Right renal pelvis (tissue), 4 donors: ENCODE data around the gene P2RX3. TPM values are rescaled to one million over a fixed set of nuclear protein-coding genes. Genes with fewer than 3 reads are reported as not detected.
"Not testable (repeated sequence)": the region's sequence is repeated elsewhere in the genome, so short reads cannot be mapped to it uniquely, and the experiment has no call there.

Source experiments
- DNase-seq, 4 donors: peaks; one replicate each; pipeline ENCODE4 v3.0.0-alpha.2; 2013; ENCODE audit warnings: low read depth in 4 of 4, low spot score in 3 of 4, missing footprints in 1 of 4
- polyA plus RNA-seq, 4 donors: library from polyadenylated mRNA; unstranded; fragments of 120-200 nt; gene quantifications; one replicate each; pipeline ENCODE4 v1.2.1, GENCODE V29; 2013; ENCODE audit not compliant: insufficient read length in 4 of 4

The P2RX3 gene
- polyA plus RNA-seq, 4 donors = 0.42 to 1.5 (median 0.64) TPM

DNA sequence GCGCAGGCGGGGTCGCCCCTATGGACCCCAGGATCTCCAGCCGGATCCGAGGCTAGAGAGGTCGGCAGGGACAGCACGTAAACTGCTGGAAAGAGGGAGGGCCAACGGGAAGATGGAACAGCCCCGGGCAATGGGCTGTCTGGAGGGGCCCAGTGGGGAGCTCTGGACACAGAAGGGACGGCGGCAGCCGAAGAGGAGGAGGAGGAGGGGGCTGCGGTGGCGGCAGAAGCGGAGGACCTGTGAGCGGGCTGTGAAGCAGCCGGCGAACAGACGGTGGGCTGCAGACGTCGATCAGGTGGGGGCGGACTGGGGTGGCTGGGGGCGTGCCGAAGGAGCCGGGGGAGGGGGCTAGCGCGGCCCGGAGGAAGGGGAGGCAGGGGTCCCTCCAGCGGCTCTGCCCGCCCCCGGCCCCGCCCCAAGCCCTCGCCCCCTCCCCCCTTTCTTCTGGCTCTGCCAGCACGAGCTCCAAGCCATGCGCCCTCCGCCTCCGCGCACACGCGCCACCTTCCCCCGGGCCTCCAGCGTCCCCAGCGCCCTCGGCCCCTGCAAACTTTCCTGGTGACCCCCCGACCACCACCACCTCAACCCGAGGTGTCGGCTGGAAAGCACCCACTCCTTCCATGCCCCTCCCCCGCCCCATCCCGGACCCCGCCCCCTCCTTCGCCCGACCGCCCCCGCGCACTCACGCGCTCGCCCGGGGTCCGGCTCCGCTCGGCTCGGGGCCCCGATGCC, 13.8 kb upstream of the P2RX3 start:
- no peak for DNase-seq

DNA sequence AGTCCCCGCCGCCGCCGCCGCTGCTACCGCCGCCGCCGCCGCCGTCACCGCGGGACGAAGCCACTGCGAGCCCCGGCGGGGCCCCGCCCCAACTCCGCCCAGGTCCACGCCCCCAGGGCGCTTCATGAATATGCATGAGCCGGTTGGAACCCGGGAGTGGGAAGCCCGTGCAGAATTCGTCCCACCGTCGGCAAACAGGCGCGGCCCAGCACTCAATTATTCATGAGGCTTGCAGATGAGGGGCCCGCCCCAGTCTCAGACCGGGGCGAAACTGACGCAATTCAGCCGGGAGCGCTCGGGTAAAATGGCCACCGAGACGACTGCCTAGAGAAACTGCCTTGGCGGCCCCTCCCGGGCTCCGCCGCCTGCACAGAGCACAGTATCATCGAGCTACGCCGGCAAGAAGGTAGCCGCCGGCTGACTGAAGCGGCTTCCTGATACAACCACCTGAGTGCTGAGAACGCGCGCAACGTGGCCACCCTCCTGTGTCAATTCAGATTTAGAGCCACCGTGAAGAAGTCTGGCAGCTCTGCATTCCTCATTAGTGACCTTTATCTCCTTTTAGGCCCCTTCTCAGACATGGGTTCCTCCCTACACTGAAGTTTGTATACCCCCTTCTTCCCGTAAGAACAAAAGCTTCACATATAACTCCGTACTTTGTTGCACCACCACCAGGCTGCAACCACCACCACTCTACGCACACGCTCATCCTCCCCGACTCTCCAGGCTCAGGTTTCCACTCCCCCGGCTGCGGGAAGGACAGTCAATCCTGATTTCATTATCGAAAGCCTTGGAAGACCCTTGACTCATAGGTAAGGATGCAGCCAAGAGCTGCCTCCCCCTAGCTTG, 13.0 kb upstream of the P2RX3 start, which contains the start of gene TNKS1BP1:
TNKS1BP1 (minus strand) TSS at position 67 of the 849 bp plus-strand sequence. CDS start 3,067 bp downstream, outside the sequence.
- DNase-seq = peak in 3 of 4 donors; percentile 90 to 93 (median 91)

DNA sequence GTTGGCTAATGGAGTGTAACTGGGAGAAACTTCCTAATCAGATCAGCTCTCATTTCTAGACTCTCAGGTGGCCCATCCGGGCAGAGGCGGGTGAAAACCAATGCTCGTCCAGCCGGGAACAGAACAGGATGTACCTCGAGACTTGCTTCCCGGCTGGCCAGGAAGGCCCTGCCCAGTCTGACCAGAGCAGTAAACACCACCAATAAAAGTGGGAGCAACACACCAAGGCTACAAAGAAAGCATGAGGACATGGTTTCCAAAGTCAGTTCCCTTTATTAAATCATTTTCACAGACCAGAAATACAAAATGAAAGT, 12.5 kb upstream of the P2RX3 start:
- DNase-seq = no peak

DNA sequence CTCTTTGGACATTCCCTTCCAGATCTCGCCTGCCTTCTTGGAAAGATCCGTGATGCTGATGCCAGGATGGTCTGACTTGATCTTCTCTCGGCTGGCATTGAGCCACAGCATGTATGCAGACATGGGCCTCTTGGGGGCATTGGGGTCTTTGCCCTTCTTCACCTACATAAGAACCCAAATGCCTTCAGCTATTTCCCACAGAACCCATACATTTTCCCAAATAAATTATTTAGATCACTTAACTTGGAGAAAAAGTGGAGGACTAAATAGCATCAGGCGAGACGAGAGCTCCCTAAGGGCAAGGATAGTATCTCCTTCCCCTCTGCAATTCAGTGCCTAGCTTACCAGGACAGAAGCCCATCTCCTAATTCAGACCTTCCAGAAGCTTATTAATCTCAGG, 10.4 kb upstream of the P2RX3 start:
- no peak for DNase-seq

DNA sequence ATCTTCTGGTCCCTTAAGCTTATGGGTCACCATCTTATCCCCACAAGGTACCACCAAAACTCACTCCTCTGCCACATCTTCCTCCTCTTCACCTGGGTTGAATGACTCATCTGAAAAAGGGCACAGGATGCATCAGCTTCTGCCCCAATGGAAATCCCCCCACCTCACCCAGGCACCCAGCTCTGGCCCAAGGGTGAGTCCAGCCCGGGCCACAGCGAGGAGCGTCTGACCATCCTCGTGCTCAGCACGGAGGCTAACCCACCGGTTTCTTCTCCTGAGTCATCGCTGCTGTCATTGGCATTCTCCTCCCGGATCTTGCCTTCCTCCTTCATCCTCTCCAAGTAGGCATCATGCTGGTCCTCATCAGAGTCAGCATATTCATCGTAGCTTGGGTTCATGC, 8.1 kb upstream of the P2RX3 start:
- DNase-seq = no peak

DNA sequence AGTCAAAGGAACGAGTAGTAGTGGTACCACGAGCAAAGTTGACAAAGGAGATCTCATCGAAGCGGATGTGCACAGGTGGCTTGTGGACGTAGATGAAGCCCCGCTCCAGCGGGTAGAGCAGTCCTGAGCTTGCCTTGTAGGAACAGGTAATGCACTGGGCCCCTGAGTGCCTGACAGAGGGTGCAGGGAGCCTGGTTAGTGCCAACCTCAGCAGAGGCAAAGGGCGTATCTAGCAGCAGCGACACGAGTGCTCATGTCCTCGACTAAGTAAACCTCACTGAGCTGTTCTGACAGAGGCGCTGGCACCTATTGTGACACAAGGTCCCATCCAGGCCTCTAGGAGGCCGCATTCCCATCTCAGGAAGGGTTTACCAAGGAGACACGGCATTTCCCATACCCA, 6.4 kb upstream of the P2RX3 start:
- no peak for DNase-seq

DNA sequence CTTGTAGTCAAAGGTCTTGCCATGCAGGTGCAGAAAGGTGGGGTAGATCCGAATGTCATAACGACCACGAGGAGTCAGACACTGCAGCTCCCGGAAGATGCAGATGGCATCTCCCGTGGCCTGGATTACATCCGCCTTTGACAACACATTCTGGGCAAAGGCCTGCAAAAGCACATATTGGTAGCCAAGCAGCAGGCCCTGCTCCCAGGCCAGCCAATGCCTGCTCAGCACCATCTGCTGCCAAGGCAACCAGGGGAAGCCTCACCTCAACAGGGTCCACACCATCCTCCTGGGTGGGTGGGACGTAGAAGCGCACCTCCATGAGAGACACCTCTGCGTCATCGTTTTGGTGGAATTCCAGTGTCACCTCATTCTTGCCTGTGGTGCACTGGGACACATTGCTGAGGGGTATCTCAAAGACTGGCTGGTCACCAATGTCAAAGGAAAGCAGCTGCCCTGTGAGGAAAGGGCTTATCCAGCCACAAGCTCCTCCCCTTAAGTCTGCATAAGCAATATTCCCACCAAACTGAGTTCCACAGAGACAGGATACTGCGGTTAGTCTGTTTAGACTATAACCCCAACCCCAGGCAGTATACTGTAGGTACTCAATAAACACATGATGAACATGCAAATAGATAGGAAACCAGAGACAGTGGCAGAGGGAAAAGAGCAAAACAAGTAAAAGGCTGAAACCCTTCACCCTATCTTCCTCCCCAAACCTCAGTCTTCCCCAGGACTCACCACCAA, 5.3 kb upstream of the P2RX3 start:
- no peak for DNase-seq

DNA sequence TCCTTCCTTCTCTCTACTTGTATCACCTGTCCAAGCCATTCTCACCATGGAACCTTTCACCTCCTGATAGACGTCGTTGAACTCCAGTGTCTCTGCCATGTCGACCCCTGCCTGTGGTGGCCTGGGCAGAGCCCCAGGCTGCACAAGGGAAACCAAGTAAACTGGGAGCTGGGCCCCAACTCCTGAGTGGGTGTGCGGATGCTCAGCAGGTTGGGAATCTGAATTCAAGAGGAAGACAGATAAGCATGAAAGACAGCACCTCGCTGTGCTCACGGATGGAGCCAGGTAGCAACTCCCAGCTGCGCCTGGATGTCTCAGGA, 3.2 kb upstream of the P2RX3 start:
- DNase-seq = no peak

DNA sequence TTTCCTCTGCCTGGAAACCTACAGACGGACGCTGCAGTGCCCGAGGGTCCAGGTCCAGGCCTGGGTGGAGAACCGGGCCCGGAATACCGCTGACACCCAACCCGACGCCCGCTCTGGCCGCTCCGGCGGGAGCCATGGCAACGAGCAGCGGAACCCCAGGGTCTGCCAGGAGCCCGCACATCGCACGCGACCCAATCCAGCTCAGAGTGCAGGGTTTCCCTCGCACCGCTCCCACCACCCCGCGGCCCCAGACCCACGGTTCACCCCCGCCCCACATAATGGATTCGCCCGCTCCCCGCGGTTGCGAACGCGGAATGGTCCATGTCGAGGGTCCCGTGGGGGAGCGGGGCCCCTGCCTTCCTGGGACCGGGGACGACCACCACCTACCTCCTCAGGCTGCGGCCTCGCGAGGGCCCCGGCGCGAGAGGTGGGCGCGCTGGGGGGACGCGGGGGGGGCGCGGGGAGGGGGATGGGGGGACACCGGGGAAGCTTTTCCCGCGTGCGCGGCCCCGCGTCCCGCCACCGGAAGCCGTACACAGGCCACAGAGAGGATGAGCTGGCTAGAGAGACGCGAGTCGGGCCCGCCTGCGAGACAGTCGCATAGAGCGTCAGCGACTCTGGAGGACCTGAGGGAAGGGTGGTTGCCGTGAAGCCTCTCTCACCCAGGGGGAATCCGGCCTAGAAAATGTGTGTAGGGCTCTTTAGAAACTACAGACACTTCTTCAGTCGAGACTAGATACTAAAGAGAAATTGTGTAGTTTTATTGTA, 2.6 kb upstream of the P2RX3 start, which contains the start of gene SSRP1:
SSRP1 (minus strand) TSS at position 550 of the 768 bp plus-strand sequence. CDS start 771 bp downstream, outside the sequence.
- peak in 1 of 4 donors; percentile 73 for DNase-seq

DNA sequence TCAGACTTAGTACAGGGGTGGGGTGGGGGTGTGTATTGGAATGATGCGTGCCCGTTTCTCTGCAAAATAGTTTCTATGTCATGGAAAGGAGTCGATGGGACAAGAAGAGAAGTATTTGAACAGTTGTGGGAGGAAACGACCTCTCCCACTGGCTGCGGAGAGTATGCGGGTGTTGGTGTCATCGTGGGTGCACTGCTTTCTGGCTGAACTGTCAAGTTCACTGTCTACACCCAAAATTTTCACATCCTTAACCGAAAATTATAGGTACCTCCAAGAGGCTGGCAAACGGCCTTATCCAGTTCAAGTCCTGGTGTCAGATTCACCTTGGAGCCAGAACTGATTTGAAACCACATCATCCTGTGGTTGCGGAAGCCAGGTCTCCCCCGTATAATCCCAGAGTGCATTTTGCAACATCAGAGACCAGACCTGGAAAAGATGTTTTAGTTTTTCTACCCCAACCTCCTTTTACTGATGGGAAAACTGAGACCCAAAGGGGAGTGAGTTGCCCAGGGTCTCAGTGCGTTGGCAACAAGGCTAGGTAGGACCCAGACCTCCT, 2.0 kb upstream of the P2RX3 start:
- no peak for DNase-seq

DNA sequence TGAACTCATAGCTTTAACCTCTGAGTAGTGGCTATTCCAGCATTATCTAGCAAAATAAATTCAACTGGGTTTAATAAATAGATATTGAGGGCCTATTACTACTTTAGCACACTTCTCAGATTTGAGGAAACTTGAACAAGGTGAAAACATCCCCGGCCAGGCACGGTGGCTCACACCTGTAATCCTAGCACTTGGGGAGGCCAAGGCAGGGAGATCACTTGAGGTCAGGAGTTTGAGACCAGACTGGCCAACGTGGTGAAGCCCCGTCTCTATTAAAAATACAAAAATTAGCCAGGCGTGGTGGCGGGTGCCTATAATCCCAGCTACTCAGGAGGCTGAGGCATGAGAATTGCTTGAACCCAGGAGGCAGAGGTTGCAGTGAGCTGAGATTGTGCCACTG, 1.3 kb upstream of the P2RX3 start:
- DNase-seq = not testable (repeated sequence)

DNA sequence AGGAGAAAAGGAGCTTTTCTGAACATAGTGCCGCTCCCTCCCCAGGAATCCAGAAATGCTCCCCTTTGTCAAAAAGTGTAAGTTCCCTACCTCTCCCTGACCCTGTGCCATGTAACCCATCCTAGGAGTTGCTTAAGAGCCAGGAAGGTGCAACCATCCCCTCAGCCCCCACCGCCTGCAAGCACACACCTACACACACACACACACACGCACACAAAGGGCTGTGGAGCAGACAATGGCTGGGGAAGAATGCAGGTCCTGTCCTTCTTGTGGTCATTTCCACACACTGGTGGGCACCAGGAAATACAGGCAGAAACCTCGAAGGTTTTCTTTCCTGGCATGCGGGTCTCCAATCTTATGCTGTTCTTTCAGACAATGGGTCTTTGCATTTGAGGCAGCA, 1.2 kb downstream of the P2RX3 start:
- DNase-seq = no peak

DNA sequence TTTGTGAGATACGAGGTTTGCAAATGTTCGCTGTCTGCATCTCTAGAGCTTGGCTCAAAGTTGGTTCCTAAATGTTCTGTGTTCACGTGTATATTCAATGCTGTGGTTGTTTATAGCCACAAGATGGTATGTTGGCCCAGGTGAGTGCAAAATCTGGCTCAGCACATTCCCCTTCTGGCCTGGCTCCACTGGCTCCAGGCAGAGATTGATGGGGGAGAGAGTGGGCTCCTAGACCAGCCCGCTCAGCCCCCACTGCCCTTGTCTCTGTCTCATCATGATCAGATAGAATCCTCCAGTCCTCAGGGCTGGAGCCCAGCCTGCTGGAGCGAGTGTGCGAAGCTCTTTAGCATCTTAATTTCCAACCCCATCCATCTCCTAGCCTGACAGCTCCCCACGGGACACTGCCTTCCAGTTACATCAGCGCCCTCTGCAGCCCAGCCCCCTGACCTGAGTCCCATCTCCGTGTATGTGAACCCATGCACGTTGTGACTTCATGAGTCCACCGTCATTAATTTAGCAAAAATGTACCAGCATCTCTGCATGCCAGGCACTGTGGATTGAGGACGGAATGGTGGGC, 2.0 kb downstream of the P2RX3 start:
- peak in 2 of 4 donors; percentile 58 to 60 for DNase-seq

DNA sequence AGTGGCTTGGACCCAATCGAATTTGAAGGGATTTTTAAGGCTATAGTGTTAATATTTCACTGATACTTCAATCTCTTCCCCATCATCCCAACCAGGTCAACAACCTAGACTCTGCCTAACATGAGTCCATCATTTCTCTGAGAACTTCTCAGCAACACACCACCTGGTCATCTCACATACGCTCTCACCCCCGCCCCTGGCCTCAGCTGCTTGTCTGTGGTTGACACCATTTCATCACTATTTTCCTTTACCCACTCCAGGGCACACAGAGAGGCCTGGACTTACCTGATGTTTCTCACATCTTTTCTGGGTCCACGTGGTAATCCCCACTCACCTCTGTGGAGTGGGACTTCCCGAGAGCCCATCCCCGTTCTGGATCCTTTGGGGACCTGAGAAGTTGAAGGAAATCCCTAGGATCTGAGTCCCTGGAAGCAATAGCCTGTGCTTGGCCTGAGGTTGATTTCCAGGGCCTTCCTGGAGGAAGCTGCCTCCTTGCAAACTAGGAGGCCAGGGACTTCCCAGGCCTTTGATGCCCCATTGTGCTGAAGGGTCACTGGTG, 3.2 kb downstream of the P2RX3 start:
- no peak for DNase-seq

DNA sequence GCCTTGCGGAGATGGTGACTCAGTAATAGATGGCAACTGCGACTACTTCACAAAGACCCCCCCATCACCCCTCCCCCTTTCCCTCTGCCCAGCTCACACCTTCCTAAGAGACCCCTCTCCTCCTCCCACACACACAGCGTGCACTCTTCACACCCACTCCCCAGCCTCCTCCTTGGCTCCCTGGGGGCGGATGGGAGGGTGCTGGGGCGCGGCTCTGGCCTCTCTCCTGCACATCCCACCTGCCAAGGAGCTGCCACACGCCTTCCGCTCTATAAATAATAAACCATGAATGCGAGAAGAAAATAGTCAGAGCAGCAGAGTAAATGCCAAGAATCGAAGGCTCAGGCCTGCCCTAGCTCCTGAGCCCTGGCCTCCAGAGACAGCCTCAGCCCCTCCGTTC, 4.5 kb downstream of the P2RX3 start:
- no peak for DNase-seq

DNA sequence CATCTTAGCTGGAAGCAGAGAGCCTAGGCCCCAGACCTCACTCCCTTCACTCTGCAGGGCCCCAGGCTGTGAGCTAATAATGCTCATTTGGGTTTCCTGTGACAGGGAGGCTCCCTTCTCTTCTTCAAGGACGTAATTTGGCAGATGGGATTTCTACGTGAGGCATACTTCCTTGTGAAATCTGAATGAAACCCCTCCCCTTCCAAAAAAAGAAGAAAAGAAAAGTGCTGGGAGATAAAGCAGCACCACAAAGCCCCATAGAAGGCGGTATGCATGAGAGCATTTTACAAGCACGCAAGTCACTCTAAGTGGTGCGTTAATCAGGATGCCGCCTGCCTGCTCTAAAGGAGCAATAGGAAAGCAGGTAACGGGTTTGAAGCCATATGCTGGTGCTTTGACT, 5.7 kb downstream of the P2RX3 start:
- no peak for DNase-seq

DNA sequence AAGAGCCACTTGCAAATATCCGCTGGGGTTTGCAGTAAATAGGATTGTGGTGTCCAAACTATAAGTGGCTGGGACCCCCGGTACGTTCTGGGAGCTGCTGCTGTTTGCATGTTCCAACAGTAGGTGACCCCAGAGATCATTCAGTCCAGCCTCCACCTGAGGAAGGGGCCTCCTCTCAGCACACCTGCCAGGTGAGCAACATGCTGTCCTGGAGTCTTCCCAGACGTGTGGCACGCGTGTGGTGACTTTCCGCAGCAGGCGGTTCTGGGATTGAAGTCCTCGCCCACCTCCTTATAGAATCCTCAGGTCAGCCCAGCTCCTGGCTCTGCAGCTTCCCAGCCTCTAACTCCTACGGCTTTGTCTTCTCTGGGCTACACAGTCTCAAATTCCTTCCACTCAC, 6.7 kb downstream of the P2RX3 start:
- DNase-seq = no peak

DNA sequence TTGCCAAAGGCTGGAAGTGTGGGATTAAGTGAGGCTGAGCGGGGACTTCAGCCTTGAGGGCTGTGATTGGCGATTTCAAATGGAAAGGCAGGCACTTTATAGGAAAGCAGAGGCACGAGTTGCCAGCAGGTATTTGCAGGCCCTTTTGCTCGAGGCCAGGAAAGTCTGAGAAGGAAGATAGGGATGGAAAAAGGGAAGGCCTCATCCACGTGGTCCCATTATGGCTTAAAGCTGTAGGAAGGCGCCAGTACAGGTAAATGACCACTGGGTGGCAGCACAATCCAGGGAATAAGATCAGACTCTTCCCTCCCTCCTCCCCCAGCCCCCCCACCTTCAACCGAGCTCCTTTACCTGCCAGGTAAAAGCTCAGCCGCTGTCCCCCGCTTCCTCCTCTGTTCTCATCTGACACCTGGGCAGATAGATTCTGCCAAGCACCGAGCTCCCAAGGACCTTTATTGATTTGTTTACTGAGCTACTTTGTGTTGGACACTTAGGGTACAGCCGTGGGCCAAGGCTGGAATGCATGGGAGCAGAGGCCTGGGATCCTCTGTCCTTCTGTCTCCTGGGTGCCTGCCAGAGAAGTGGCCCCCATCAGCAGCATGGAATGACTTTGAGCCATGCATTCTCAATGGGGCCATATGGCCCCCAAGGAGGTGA, 7.5 kb downstream of the P2RX3 start:
- peak in 1 of 4 donors; percentile 39 for DNase-seq

DNA sequence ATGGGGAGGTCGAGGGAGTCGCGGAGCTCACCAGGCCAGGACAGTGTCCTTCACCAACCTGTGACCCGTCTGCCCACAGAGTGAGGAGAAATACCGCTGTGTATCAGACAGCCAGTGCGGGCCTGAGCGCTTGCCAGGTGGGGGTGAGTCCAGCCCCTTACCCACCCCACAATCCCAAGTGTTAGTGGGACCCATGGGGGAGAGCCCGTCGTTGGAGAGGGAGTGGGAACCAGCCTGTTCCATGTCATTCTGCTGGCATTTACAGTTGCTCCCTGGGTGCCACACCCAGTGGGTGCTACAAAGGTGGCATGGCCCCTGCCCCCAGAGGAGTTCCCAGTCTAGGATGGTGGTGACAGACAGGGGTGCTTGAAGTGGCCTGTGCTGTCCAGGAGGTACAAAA, 9.2 kb downstream of the P2RX3 start:
- no peak for DNase-seq
